H1 (cell line): ENCODE data around the gene SBF2. TPM values are rescaled to one million over a fixed set of nuclear protein-coding genes. Genes with fewer than 3 reads are reported as not detected.

Source experiments
- CREB1 ChIP-seq: IDR thresholded peaks from 2 replicates; pipeline ENCODE4 v1.6.1; 2012; ENCODE audit warnings: inconsistent platforms
- FOSL1 ChIP-seq: IDR thresholded peaks from 2 replicates; pipeline ENCODE4 v1.6.1; 2011; ENCODE audit warnings: mild to moderate bottlenecking, low read depth, low read length, moderate library complexity; ENCODE audit not compliant: insufficient read depth
- KDM4A ChIP-seq: IDR thresholded peaks from one replicate; pipeline ENCODE4 v1.7.1; 2012; ENCODE audit warnings: low read depth, mild to moderate bottlenecking, moderate library complexity, low read length, inconsistent platforms; ENCODE audit not compliant: severe bottlenecking
- MAFK ChIP-seq: IDR thresholded peaks from 2 replicates; pipeline ENCODE4 v1.6.1; 2012; ENCODE audit warnings: low read depth, mild to moderate bottlenecking, improper control_type of control experiment, low read length
- NRF1 ChIP-seq: IDR thresholded peaks from 2 replicates; pipeline ENCODE4 v1.6.1; 2011; ENCODE audit warnings: mild to moderate bottlenecking, low read depth, low read length, improper control_type of control experiment
- POLR2AphosphoS5 ChIP-seq: IDR thresholded peaks from 2 replicates; pipeline ENCODE4 v1.6.1; 2011; ENCODE audit warnings: low read depth, low read length
- SUZ12 ChIP-seq: fragments of 200-600 bp; sonication (generic); IDR thresholded peaks from 2 replicates; pipeline ENCODE4 v1.6.1; 2012; ENCODE audit warnings: mild to moderate bottlenecking, inconsistent platforms, low read length, moderate library complexity, mixed read lengths
- TAF7 ChIP-seq: optimal IDR thresholded peaks from 2 replicates; pipeline ENCODE3; 2011; ENCODE audit warnings: low read depth, mild to moderate bottlenecking, inconsistent platforms, low read length, moderate library complexity, borderline replicate concordance
- TBP ChIP-seq: IDR thresholded peaks from 2 replicates; pipeline ENCODE4 v1.6.1; 2011; ENCODE audit warnings: low read depth, low read length, improper control_type of control experiment
- polyA plus RNA-seq, 7 experiments: library from polyadenylated mRNA; depleted of rRNA in 3 of 7; stranded (reverse) in 5 of 7; unstranded in 2 of 7; fragments of >200 nt in 5 of 7; fragments of 200-250 nt in 2 of 7; gene quantifications; 1 replicate in 5 of 7; 2 replicates in 1 of 7; 4 replicates in 1 of 7; pipeline versions ENCODE4 v1.2.1 to v1.2.3, GENCODE V29; 2011 to 2013; ENCODE audit warnings: missing spikeins in 2 of 7, mixed read lengths in 2 of 7
- total RNA-seq: library from RNA; stranded (reverse); fragmentation: NEBNext Ultra II Directional; extraction: Animal tissue kit (Norgen Biotek cat#: 25700); gene quantifications from 2 replicates; pipeline ENCODE4 v1.2.1, GENCODE V29; 2021
- TF ChIP-seq, protein P1 (sequence below): IDR thresholded peaks from 2 replicates; pipeline ENCODE4 v1.6.1; 2012; ENCODE audit warnings: low read length, inconsistent platforms

Gene SBF2
- total and polyA plus RNA-seq, 2 of the 8 experiments (the other 6 are each of a cell fraction or from before 2014, with no cell fraction given) = 36.7 to 50.5 TPM

DNA sequence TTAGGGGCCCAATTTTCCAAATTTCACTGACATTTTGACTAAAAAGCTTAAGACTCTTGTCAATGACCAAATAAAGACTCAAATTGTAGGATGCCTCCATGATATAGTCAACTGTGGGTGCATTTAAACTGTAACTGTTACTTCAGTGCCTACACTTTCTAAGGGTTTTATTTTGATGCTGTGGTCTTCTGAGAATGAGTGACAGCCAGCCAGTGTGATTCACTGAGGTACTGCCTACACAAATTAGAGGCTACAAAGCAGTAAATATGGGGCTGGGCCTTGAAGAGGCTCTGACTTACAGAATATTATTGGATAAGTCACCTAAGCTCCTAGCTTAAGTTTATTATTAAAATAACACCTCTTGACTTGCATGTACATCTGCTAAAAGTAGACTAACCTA is 419.6 kb downstream of the SBF2 start (continued):
- TF ChIP-seq, protein P1, sequence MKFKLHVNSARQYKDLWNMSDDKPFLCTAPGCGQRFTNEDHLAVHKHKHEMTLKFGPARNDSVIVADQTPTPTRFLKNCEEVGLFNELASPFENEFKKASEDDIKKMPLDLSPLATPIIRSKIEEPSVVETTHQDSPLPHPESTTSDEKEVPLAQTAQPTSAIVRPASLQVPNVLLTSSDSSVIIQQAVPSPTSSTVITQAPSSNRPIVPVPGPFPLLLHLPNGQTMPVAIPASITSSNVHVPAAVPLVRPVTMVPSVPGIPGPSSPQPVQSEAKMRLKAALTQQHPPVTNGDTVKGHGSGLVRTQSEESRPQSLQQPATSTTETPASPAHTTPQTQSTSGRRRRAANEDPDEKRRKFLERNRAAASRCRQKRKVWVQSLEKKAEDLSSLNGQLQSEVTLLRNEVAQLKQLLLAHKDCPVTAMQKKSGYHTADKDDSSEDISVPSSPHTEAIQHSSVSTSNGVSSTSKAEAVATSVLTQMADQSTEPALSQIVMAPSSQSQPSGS = no peak
- no peak for TF ChIP-seq MAFK
- no peak for TF ChIP-seq CREB1
- TF ChIP-seq TAF7 = no peak
- TF ChIP-seq TBP = no peak
- no peak for TF ChIP-seq SUZ12
- no peak for TF ChIP-seq NRF1
- TF ChIP-seq POLR2AphosphoS5 = no peak
- TF ChIP-seq KDM4A = no peak
- no peak for TF ChIP-seq FOSL1
